Measurements from ENCODE around the gene ALPK1. TPM values are rescaled to one million over a fixed set of nuclear protein-coding genes. Genes with fewer than 3 reads are reported as not detected.

The ALPK1 gene
- total and polyA plus RNA-seq, 2 donors (not counting 1 experiment from before 2014, with no cell fraction given): 5.5 to 27.2 TPM

Other genes starting within 250 kb of the ALPK1 start
- 0.79 and 0.95 TPM in 2 replicates for gene FAM241A, start 151.9 kb upstream of the ALPK1 start, total RNA-seq
- 0.43 and 0.85 TPM in 2 replicates for gene FAM241A, start 151.9 kb upstream of the ALPK1 start, polyA plus RNA-seq
- 20.3 and 24.0 TPM in 2 replicates for gene AP1AR, start 65.6 kb upstream of the ALPK1 start, total RNA-seq
- 3.4 and 9.6 TPM in 2 replicates for gene AP1AR, start 65.6 kb upstream of the ALPK1 start, polyA plus RNA-seq
- gene TIFA, start 11.5 kb upstream of the ALPK1 start, total RNA-seq: 24.7 and 30.8 TPM in 2 replicates
- gene TIFA, start 11.5 kb upstream of the ALPK1 start, polyA plus RNA-seq: 13.4 and 20.8 TPM in 2 replicates
- not detected in 2 replicates for gene NEUROG2, start 218.8 kb downstream of the ALPK1 start, total RNA-seq
- not detected in 2 replicates for gene NEUROG2, start 218.8 kb downstream of the ALPK1 start, polyA plus RNA-seq